K562 (cell line): ENCODE results near the gene ARID5B. TPM values are rescaled to one million over a fixed set of nuclear protein-coding genes. Genes with fewer than 3 reads are reported as not detected.

Source experiments
- ATAC-seq: fragments of 200-7000 bp; cut with Tn5 transposase; 3 replicates; pipeline ENCODE4 v1.9.1; 2020; ENCODE audit warnings: moderate library complexity
- BruUV-seq: library from RNA; stranded (reverse); fragments of 400-500 nt; replicated peaks from 2 replicates; lab custom pipeline; 2021; lab: Mats Ljungman, UMichigan
- CTCF ChIA-PET: fragments of 300-600 bp; formaldehyde crosslinking; extraction: SDS; loops from one replicate; lab custom pipeline; 2021; ENCODE audit warnings: low intra/inter-chr PET ratio; lab: Yijun Ruan, JAX
- POLR2A ChIA-PET: fragments of 300-600, 350-650 bp; sonication (Branson Sonifier 250); formaldehyde crosslinking; extraction: SDS; loops from one replicate; lab custom pipeline; 2021; ENCODE audit warnings: antibody characterized with exemption, inconsistent platforms; lab: Yijun Ruan, JAX
- DNase-seq, 4 experiments: peaks; one replicate each; pipeline versions ENCODE4 v3.0.0 to v3.0.0-alpha.2; 2011 to 2018; ENCODE audit warnings: low spot score in 3 of 4, mixed read lengths in 3 of 4; ENCODE audit errors: extremely low read depth in 1 of 4
- FAIRE-seq: peaks from 2 replicates; lab custom pipeline; 2011; peaks lifted over from hg19 to GRCh38; lab: Jason Lieb, UNC
- H2AFZ ChIP-seq: 2 replicates; pipeline ENCODE4 v1.6.0; 2011; ENCODE audit warnings: low read depth, low read length, control low read depth, inconsistent platforms
- H3K27ac ChIP-seq: fragments of 200-600 bp; 3 replicates; pipeline ENCODE4 v1.8.0; 2011; ENCODE audit warnings: low read depth, mild to moderate bottlenecking, control low read depth, inconsistent platforms, low read length, moderate library complexity, mixed read lengths; ENCODE audit errors: extremely low read depth
- H3K27me3 ChIP-seq, 2 experiments: fragments of 300-600 bp in 1 of 2; 2 replicates in 1 of 2; 3 replicates in 1 of 2; pipeline versions ENCODE4 v1.6.0 to v1.8.0; 2011; ENCODE audit warnings: inconsistent platforms in 2 of 2, low read length in 2 of 2, mild to moderate bottlenecking in 1 of 2, mixed read lengths in 1 of 2, moderate library complexity in 1 of 2; ENCODE audit not compliant: control insufficient read depth in 2 of 2, insufficient read depth in 2 of 2
- H3K36me3 ChIP-seq: fragments of 300-600 bp; 3 replicates; pipeline ENCODE4 v1.8.0; 2011; ENCODE audit warnings: mild to moderate bottlenecking, low read length, inconsistent platforms; ENCODE audit not compliant: control insufficient read depth, insufficient read depth
- H3K4me1 ChIP-seq, 2 experiments: fragments of 200-600 bp in 1 of 2; replicated peaks in 1 of 2; 2 replicates in 1 of 2; 3 replicates in 1 of 2; pipeline versions ENCODE4 v1.5.1 to v1.8.0; 2011; ENCODE audit warnings: inconsistent platforms in 2 of 2, low read length in 2 of 2, mild to moderate bottlenecking in 1 of 2, mixed read lengths in 1 of 2, moderate library complexity in 1 of 2; ENCODE audit not compliant: control insufficient read depth in 2 of 2, insufficient read depth in 2 of 2
- H3K4me2 ChIP-seq: 2 replicates; pipeline ENCODE4 v1.6.1; 2011; ENCODE audit warnings: low read length, control low read depth, inconsistent platforms, mixed read lengths; ENCODE audit not compliant: insufficient read depth
- H3K4me3 ChIP-seq: fragments of 200-600 bp; sonication (generic), shearing (Covaris generic); 2 replicates; pipeline ENCODE4 v1.5.1; 2016; ENCODE audit warnings: control low read depth, inconsistent platforms
- H3K79me2 ChIP-seq: fragments of 200-600 bp; 3 replicates; pipeline ENCODE4 v1.8.0; 2011; ENCODE audit warnings: low read length, inconsistent platforms; ENCODE audit not compliant: control insufficient read depth, insufficient read depth
- H3K9ac ChIP-seq, 2 experiments: 2 replicates each; pipeline versions ENCODE4 v1.6.0 to v1.6.1; 2011; ENCODE audit warnings: low read depth in 2 of 2, low read length in 2 of 2, control low read depth in 1 of 2, inconsistent platforms in 1 of 2, mild to moderate bottlenecking in 1 of 2, mixed read lengths in 1 of 2; ENCODE audit not compliant: insufficient read depth in 1 of 2
- H3K9me1 ChIP-seq: one replicate; pipeline ENCODE4 v1.6.0; 2011; ENCODE audit warnings: inconsistent platforms, mild to moderate bottlenecking, low read length, moderate library complexity; ENCODE audit not compliant: control insufficient read depth, insufficient read depth
- H3K9me3 ChIP-seq: replicated peaks from 2 replicates; pipeline ENCODE4 v1.5.1; 2011; ENCODE audit warnings: low read depth, low read length, inconsistent platforms; ENCODE audit not compliant: control insufficient read depth, insufficient read depth
- H4K20me1 ChIP-seq: replicated peaks from 2 replicates; pipeline ENCODE4 v1.6.1; 2011; ENCODE audit warnings: low read length, inconsistent platforms, mixed read lengths; ENCODE audit not compliant: control insufficient read depth, insufficient read depth
- COPS2 ChIP-seq: fragments of 450-650 bp; conservative IDR thresholded peaks from 2 replicates; pipeline ENCODE4 v1.6.1; 2016; ENCODE audit warnings: mild to moderate bottlenecking, moderate library complexity
- ETS1 ChIP-seq: conservative IDR thresholded peaks from 2 replicates; pipeline ENCODE4 v1.6.1; 2011; ENCODE audit warnings: low read depth, mild to moderate bottlenecking, low read length; ENCODE audit not compliant: control insufficient read depth
- LEF1 ChIP-seq: fragments of 450-650 bp; IDR thresholded peaks from 2 replicates; pipeline ENCODE4 v1.6.1; 2016; ENCODE audit warnings: mild to moderate bottlenecking
- PATZ1 ChIP-seq: fragments of 250-450 bp; sonication (Bioruptor Pico); IDR thresholded peaks from 2 replicates; pipeline ENCODE4 v1.5.0; 2020; ENCODE audit warnings: mild to moderate bottlenecking, borderline replicate concordance
- SNIP1 ChIP-seq: fragments of 450-650 bp; IDR thresholded peaks from 2 replicates; pipeline ENCODE4 v1.7.1; 2017; ENCODE audit warnings: low read depth, mild to moderate bottlenecking
- ZNF316 ChIP-seq: fragments of 450-650 bp; IDR thresholded peaks from 2 replicates; pipeline ENCODE4 v1.6.1; 2016
- ZNF589 ChIP-seq: fragments of 200-800 bp; sonication (Bioruptor generic); IDR thresholded peaks from 2 replicates; pipeline ENCODE4 v1.6.1; 2016; ENCODE audit warnings: low read depth, missing genetic modification characterization, missing compliant biosample characterization
- WGBS: fragments of 100-300 bp; shearing (Covaris generic); methylation state at CpG from one replicate; pipeline ENCODE4 v1.1.6; 2016; ENCODE audit warnings: low coverage, mixed read lengths; ENCODE audit not compliant: insufficient coverage; ENCODE audit errors: missing lambda C conversion rate; 5-methylcytosine and 5-hydroxymethylcytosine counted together
- in situ Hi-C: fragments of 300-500 bp; cut with MboI; formaldehyde crosslinking; loops from 4 replicates; pipeline ENCODE4 v1.15.0; 2018; ENCODE audit warnings: inconsistent platforms, mixed read lengths
- intact Hi-C: fragments of 100-400 bp; cut with micrococcal nuclease; formaldehyde crosslinking; loops from 2 replicates; pipeline ENCODE4 v1.14.2; 2022
- polyA plus RNA-seq, 8 experiments: library from polyadenylated mRNA; depleted of rRNA in 4 of 8; stranded (reverse) in 5 of 8; unstranded in 3 of 8; fragments of >200 nt; fragmentation: Nextera tagmentation in 2 of 8; fragmentation: Illumina TruSeq in 1 of 8; extraction: Ambion mirVana in 2 of 8; extraction: Trizol in 1 of 8; gene quantifications; 2 replicates each; pipeline versions ENCODE4 v1.2.1 to v1.2.3, GENCODE V29; 2011 to 2014; ENCODE audit warnings: inconsistent platforms in 1 of 8, missing spikeins in 1 of 8
- total RNA-seq, 7 experiments: library from RNA; depleted of rRNA in 6 of 7; stranded (reverse); fragments of >200 nt in 6 of 7; fragmentation: Illumina TruSeq in 2 of 7; extraction: Trizol in 2 of 7; gene quantifications; 2 replicates each; pipeline versions ENCODE4 v1.2.1 to v1.2.3, GENCODE V29; 2011 to 2021; ENCODE audit warnings: low replicate concordance in 1 of 7
- TF ChIP-seq, protein P1 (sequence below): sonication (generic); formaldehyde crosslinking; IDR thresholded peaks from 2 replicates; pipeline ENCODE4 v1.9.0; 2022; ENCODE audit warnings: mild to moderate bottlenecking, missing genetic modification reagents
- TF ChIP-seq, protein P2 (sequence below): sonication (generic); formaldehyde crosslinking; IDR thresholded peaks from 2 replicates; pipeline ENCODE4 v1.8.1; 2023; ENCODE audit warnings: mild to moderate bottlenecking, missing genetic modification reagents

The ARID5B gene
- total and polyA plus RNA-seq, 9 of the 15 experiments (the other 6 are each of a cell fraction or from before 2014, with no cell fraction given) = 0.48 to 1.6 (median 0.80) TPM

DNA sequence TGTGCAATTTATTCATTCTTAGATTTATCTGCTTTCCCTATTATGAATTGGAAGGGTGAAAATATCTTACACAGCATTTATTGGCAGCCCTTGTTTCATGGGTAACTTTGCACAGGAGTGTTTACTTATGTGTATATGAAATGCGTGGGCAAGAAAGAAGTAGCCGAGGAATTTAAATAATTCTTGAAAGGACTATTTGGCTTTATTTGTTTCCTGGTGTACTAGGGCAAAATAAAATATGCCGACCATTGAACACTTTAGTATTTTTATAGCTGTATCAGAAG lies 93.7 kb downstream of the ARID5B start:
- ChIA-PET CTCF (interaction anchor here (0.8 kb wide), 1 partner anchor 21 kb away, joined by 3 read pairs; no protein-coding TSS in a partner anchor), POLR2A (no interaction called here)
- ATAC-seq = no peak
- H3K9me3 ChIP-seq = no peaks in the 10 kb centered on the region
- H2AFZ ChIP-seq = no peak overlapping the region
- TF ChIP-seq SNIP1 (no peak), ZNF316 (peak; percentile 47; the same call in 1 of the 2 replicates)
- in situ Hi-C loops (no loop called here), intact Hi-C loops (no loop called here)
- H4K20me1 ChIP-seq = no peaks in the 10 kb centered on the region
- H3K27me3 ChIP-seq = no peaks in the 10 kb centered on the region; a peak in 2 of 5 replicates
- WGBS = 22% methylated on average over 3 of the region's 3 CpGs
- H3K9me1 ChIP-seq = no peaks in the 10 kb centered on the region
- FAIRE-seq = no peak
- no peak overlapping the region for H3K9ac ChIP-seq
- no TSS peak for BruUV-seq
- no peak overlapping the region for H3K27ac ChIP-seq
- no peak for DNase-seq
- H3K4me3 ChIP-seq = no peak overlapping the region
- H3K4me1 ChIP-seq = no peaks in the 10 kb centered on the region
- no peaks in the 10 kb centered on the region for H3K79me2 ChIP-seq
- no peak overlapping the region for H3K4me2 ChIP-seq
- no peaks in the 10 kb centered on the region for H3K36me3 ChIP-seq

GRCh38 chr10:61998937-61999336 lies 97.4 kb downstream of the ARID5B start:
- intact Hi-C loops (no loop called here), in situ Hi-C loops (no loop called here)
- H4K20me1 ChIP-seq = no peaks in the 10 kb centered on the region
- no peak overlapping the region for H3K9ac ChIP-seq
- WGBS = 14% methylated on average over 1 of the region's 1 CpG
- no peaks in the 10 kb centered on the region for H3K9me1 ChIP-seq
- ChIA-PET POLR2A (no interaction called here), CTCF (no interaction called here)
- no peaks in the 10 kb centered on the region for H3K4me1 ChIP-seq
- ATAC-seq = no peak
- H3K9me3 ChIP-seq = no peaks in the 10 kb centered on the region
- H3K4me3 ChIP-seq = no peak overlapping the region
- no peaks in the 10 kb centered on the region; a peak in 2 of 5 replicates for H3K27me3 ChIP-seq
- no peak for FAIRE-seq
- no peaks in the 10 kb centered on the region for H3K79me2 ChIP-seq
- H3K4me2 ChIP-seq = no peak overlapping the region
- H3K36me3 ChIP-seq = no peaks in the 10 kb centered on the region
- no peak for DNase-seq
- no TSS peak for BruUV-seq
- H2AFZ ChIP-seq = no peak overlapping the region
- no peak overlapping the region for H3K27ac ChIP-seq
- TF ChIP-seq, protein P1, sequence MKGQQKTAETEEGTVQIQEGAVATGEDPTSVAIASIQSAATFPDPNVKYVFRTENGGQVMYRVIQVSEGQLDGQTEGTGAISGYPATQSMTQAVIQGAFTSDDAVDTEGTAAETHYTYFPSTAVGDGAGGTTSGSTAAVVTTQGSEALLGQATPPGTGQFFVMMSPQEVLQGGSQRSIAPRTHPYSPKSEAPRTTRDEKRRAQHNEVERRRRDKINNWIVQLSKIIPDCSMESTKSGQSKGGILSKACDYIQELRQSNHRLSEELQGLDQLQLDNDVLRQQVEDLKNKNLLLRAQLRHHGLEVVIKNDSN (CRISPR knock-in tag) = peak; percentile 47
- TF ChIP-seq LEF1 (no peak), COPS2 (no peak), ETS1 (no peak), PATZ1 (no peak), ZNF589 (CRISPR knock-in tag) (no peak)
- TF ChIP-seq, protein P2, sequence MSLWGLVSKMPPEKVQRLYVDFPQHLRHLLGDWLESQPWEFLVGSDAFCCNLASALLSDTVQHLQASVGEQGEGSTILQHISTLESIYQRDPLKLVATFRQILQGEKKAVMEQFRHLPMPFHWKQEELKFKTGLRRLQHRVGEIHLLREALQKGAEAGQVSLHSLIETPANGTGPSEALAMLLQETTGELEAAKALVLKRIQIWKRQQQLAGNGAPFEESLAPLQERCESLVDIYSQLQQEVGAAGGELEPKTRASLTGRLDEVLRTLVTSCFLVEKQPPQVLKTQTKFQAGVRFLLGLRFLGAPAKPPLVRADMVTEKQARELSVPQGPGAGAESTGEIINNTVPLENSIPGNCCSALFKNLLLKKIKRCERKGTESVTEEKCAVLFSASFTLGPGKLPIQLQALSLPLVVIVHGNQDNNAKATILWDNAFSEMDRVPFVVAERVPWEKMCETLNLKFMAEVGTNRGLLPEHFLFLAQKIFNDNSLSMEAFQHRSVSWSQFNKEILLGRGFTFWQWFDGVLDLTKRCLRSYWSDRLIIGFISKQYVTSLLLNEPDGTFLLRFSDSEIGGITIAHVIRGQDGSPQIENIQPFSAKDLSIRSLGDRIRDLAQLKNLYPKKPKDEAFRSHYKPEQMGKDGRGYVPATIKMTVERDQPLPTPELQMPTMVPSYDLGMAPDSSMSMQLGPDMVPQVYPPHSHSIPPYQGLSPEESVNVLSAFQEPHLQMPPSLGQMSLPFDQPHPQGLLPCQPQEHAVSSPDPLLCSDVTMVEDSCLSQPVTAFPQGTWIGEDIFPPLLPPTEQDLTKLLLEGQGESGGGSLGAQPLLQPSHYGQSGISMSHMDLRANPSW (CRISPR knock-in tag) = no peak
